ENCODE results near the gene ICE2.

DNA sequence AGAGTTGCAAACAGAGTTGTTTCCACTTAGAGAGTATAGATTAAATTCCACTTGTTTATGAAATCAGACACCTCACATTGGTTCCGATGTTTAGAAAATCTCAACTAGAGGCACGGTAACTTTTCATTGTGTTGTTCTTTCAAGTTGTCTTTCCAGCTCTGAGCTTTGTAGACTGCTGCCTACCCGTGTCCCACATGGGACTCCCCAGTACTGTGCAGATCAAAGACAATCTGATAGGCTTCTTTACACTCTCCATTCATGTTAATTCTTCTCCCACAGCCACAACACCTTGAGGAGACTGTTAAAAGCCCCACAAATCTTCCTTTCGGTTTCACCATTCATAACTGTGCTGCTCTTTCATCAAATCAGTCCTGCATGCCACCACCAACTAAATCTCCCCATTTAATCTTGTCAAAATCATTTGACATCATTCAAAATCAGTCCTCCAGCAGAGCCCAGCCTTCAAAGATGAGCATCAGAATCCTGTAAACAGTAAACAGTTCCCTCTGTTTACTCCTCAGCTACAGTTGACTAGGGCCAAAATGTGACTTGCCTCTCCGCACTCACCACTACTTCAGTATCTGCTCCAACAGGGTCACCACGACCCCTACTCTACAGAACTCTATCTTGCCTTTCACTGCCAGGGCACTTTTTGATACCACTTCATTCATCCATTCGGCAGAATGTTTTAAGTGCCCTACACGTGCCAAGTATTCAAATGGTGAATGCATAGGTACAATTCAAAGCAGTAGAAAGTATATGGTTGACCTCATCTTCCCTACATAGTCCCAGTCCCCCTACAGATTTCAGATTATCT lies 89.5 kb downstream of the ICE2 start:
- TF ChIP-seq REST (IDR thresholded peaks at IDR 0.05) (no peak), CTCF (IDR thresholded peaks at IDR 0.05; ENCODE audit: low read depth, low read length, missing input control) (no peak), HNF4A (conservative IDR thresholded peaks at IDR 0.05) (no peak)

Data from liver (tissue), 3 donors.